HepG2 (cell line): ENCODE data around the gene FNDC3B. TPM values are rescaled to one million over a fixed set of nuclear protein-coding genes. Genes with fewer than 3 reads are reported as not detected.
A peak's percentile ranks its signal among the peaks of the same experiment; 100 is the strongest.

Experiments used
- ATAC-seq: fragments of 200-7000 bp; cut with Tn5 transposase; 3 replicates; pipeline ENCODE4 v1.9.1; 2020; ENCODE audit warnings: mild to moderate bottlenecking, moderate library complexity
- BruUV-seq: library from RNA; stranded (reverse); fragments of 400-500 nt; replicated peaks from 2 replicates; lab custom pipeline; 2021; lab: Mats Ljungman, UMichigan
- CTCF ChIA-PET: fragments of 300-600 bp; formaldehyde crosslinking; extraction: SDS; loops from one replicate; lab custom pipeline; 2021; ENCODE audit warnings: low total read pairs, inconsistent platforms, low intra/inter-chr PET ratio; lab: Yijun Ruan, JAX
- POLR2A ChIA-PET: fragments of 350-600 bp; sonication (Branson Sonifier 250); formaldehyde crosslinking; loops from one replicate; lab custom pipeline; 2020; ENCODE audit warnings: antibody characterized with exemption, inconsistent platforms; lab: Yijun Ruan, JAX
- DNase-seq: peaks from one replicate; pipeline ENCODE4 v3.0.0-alpha.2; 2015; ENCODE audit warnings: low spot score
- FAIRE-seq: peaks from 3 replicates; lab custom pipeline; 2011; peaks lifted over from hg19 to GRCh38; lab: Jason Lieb, UNC
- H2AFZ ChIP-seq: one replicate; pipeline ENCODE4 v1.6.1; 2011; ENCODE audit warnings: low read length, inconsistent platforms
- H3K27ac ChIP-seq: fragments of 300-600 bp; 3 replicates; pipeline ENCODE4 v1.8.0; 2011; ENCODE audit warnings: mixed run types, mild to moderate bottlenecking, mixed read lengths, low read length, inconsistent platforms; ENCODE audit not compliant: insufficient read depth; ENCODE audit errors: extremely low read length
- H3K27me3 ChIP-seq, 2 experiments: fragments of 200-600 bp in 1 of 2; 2 replicates in 1 of 2; 3 replicates in 1 of 2; pipeline versions ENCODE4 v1.6.0 to v1.8.0; 2011; ENCODE audit warnings: low read length in 2 of 2, mild to moderate bottlenecking in 2 of 2, moderate library complexity in 2 of 2, inconsistent platforms in 1 of 2; ENCODE audit not compliant: insufficient read depth in 2 of 2, control insufficient read depth in 1 of 2
- H3K36me3 ChIP-seq, 2 experiments: fragments of 200-600 bp in 1 of 2; replicated peaks in 1 of 2; 2 replicates in 1 of 2; 3 replicates in 1 of 2; pipeline versions ENCODE4 v1.5.1 to v1.8.0; 2011; ENCODE audit warnings: low read length in 2 of 2, inconsistent platforms in 1 of 2; ENCODE audit not compliant: insufficient read depth in 2 of 2, control insufficient read depth in 1 of 2
- H3K4me1 ChIP-seq: 2 replicates; pipeline ENCODE4 v1.5.1; 2012; ENCODE audit warnings: low read length, inconsistent platforms; ENCODE audit not compliant: insufficient read depth
- H3K4me2 ChIP-seq: 2 replicates; pipeline ENCODE4 v1.6.0; 2011; ENCODE audit warnings: low read depth, low read length, inconsistent platforms
- H3K4me3 ChIP-seq, 3 experiments: fragments of 200-600 bp in 1 of 3; sonication (generic), shearing (Covaris generic) in 1 of 3; replicated peaks in 1 of 3; 2 replicates each; pipeline ENCODE4 v1.5.1; 2011 to 2016; ENCODE audit warnings: low read length in 3 of 3, inconsistent platforms in 2 of 3, low read depth in 2 of 3, mild to moderate bottlenecking in 2 of 3, control low read depth in 1 of 3, mixed read lengths in 1 of 3; ENCODE audit not compliant: insufficient read depth in 1 of 3
- H3K79me2 ChIP-seq: one replicate; pipeline ENCODE4 v1.6.1; 2011; ENCODE audit warnings: low read length, inconsistent platforms; ENCODE audit not compliant: insufficient read depth
- H3K9ac ChIP-seq: 2 replicates; pipeline ENCODE4 v1.6.0; 2011; ENCODE audit warnings: mild to moderate bottlenecking, low read depth, low read length, inconsistent platforms; ENCODE audit not compliant: insufficient read depth
- H3K9me3 ChIP-seq: 2 replicates; pipeline ENCODE4 v1.5.1; 2012; ENCODE audit warnings: mild to moderate bottlenecking, low read length
- H4K20me1 ChIP-seq: 2 replicates; pipeline ENCODE4 v1.6.0; 2011; ENCODE audit warnings: inconsistent platforms, mild to moderate bottlenecking, low read length, moderate library complexity; ENCODE audit not compliant: insufficient read depth
- AGO2 ChIP-seq: fragments of 200-400 bp; formaldehyde crosslinking; optimal IDR thresholded peaks from 2 replicates; pipeline ENCODE3; 2017; ENCODE audit warnings: mild to moderate bottlenecking, low read depth, low read length, moderate library complexity
- BORCS8-MEF2B ChIP-seq: sonication (generic); formaldehyde crosslinking; IDR thresholded peaks from 2 replicates; pipeline ENCODE4 v1.8.0; 2022; ENCODE audit warnings: mild to moderate bottlenecking, missing genetic modification reagents
- CREM ChIP-seq, 2 experiments: sonication (generic) in 1 of 2; formaldehyde crosslinking in 1 of 2; IDR thresholded peaks; 2 replicates each; pipeline versions ENCODE4 v1.4.0 to v1.6.1; 2016 to 2020; ENCODE audit warnings: antibody characterized with exemption in 1 of 2, mild to moderate bottlenecking in 1 of 2, missing genetic modification reagents in 1 of 2
- FOXP1 ChIP-seq, 2 experiments: fragments of 450-650 bp in 1 of 2; IDR thresholded peaks; 2 replicates each; pipeline ENCODE4 v1.6.1; 2017 to 2018; ENCODE audit warnings: antibody characterized with exemption in 1 of 2
- KDM5A ChIP-seq: fragments of 200-600 bp; sonication (generic); IDR thresholded peaks from 2 replicates; pipeline ENCODE4 v1.7.0; 2018; ENCODE audit warnings: antibody characterized with exemption, mild to moderate bottlenecking, low read length, borderline replicate concordance
- LCORL ChIP-seq, 2 experiments: fragments of 450-650 bp in 1 of 2; sonication (generic) in 1 of 2; formaldehyde crosslinking in 1 of 2; IDR thresholded peaks; 2 replicates each; pipeline versions ENCODE4 v1.5.0 to v1.6.1; 2017 to 2020; ENCODE audit warnings: antibody characterized with exemption in 1 of 2, missing genetic modification reagents in 1 of 2
- POLR2AphosphoS5 ChIP-seq: IDR thresholded peaks from 2 replicates; pipeline ENCODE4 v1.6.1; 2012; ENCODE audit warnings: low read depth, low read length
- RBM22 ChIP-seq: fragments of 200-400 bp; formaldehyde crosslinking; optimal IDR thresholded peaks from 2 replicates; pipeline ENCODE3; 2017; ENCODE audit warnings: mild to moderate bottlenecking, low read length, moderate library complexity
- SOX13 ChIP-seq, 3 experiments: fragments of 450-650 bp in 1 of 3; sonication (generic) in 1 of 3; formaldehyde crosslinking in 1 of 3; IDR thresholded peaks in 2 of 3; conservative IDR thresholded peaks in 1 of 3; 2 replicates each; pipeline versions ENCODE4 v1.5.0 to v1.6.1; 2016 to 2020; ENCODE audit warnings: antibody characterized with exemption in 1 of 3, mild to moderate bottlenecking in 1 of 3, missing compliant biosample characterization in 1 of 3, missing genetic modification reagents in 1 of 3, moderate library complexity in 1 of 3
- ZNF10 ChIP-seq: sonication (generic); formaldehyde crosslinking; IDR thresholded peaks from 2 replicates; pipeline ENCODE4 v1.4.0; 2020; ENCODE audit warnings: mild to moderate bottlenecking, low read depth, missing genetic modification reagents, borderline replicate concordance
- ZNF180 ChIP-seq: sonication (generic); formaldehyde crosslinking; IDR thresholded peaks from 2 replicates; pipeline ENCODE4 v1.4.0; 2020; ENCODE audit warnings: low read depth, missing genetic modification reagents, borderline replicate concordance
- WGBS: methylation state at CpG from one replicate; pipeline ENCODE4 v1.1.6; 2017; ENCODE audit warnings: low lambda C conversion rate; 5-methylcytosine and 5-hydroxymethylcytosine counted together
- in situ Hi-C: cut with HindIII; loops from 2 replicates; pipeline ENCODE4 v1.10.0; 2017; ENCODE audit warnings: low pct_unique_long_range_greater_than_20kb; ENCODE audit not compliant: extremely low pct_ligation_motif_present
- intact Hi-C: fragments of 100-400 bp; cut with micrococcal nuclease; formaldehyde crosslinking; loops from one replicate; pipeline ENCODE4 v1.10.0; 2022; ENCODE audit not compliant: unreplicated experiment
- polyA plus RNA-seq, 8 experiments: library from polyadenylated mRNA; depleted of rRNA in 3 of 8; stranded (reverse) in 7 of 8; unstranded in 1 of 8; fragments of >200 nt; fragmentation: Illumina TruSeq in 4 of 8; extraction: Trizol in 4 of 8; gene quantifications; 2 replicates each; pipeline versions ENCODE4 v1.2.1 to v1.2.3, GENCODE V29; 2011 to 2016; ENCODE audit warnings: low read depth in 4 of 8, missing spikeins in 1 of 8, mixed read lengths in 1 of 8; ENCODE audit not compliant: insufficient read depth in 1 of 8
- total RNA-seq, 5 experiments: library from RNA; depleted of rRNA; stranded (reverse); fragments of >200 nt; fragmentation: Illumina TruSeq; extraction: Trizol; gene quantifications; 2 replicates each; pipeline ENCODE4 v1.2.3, GENCODE V29; 2016; ENCODE audit warnings: low read depth in 1 of 5
- TF ChIP-seq, protein P1 (sequence below): sonication (generic); formaldehyde crosslinking; IDR thresholded peaks from 2 replicates; pipeline ENCODE4 v1.4.0; 2020; ENCODE audit warnings: missing genetic modification reagents
- TF ChIP-seq, protein P2 (sequence below): sonication (generic); formaldehyde crosslinking; IDR thresholded peaks from 2 replicates; pipeline ENCODE4 v1.4.0; 2020; ENCODE audit warnings: mild to moderate bottlenecking, missing genetic modification reagents

The FNDC3B gene
- total and polyA plus RNA-seq, 2 of the 13 experiments (the other 11 are each of a cell fraction or from before 2014, with no cell fraction given): 74.8 to 103 TPM

DNA sequence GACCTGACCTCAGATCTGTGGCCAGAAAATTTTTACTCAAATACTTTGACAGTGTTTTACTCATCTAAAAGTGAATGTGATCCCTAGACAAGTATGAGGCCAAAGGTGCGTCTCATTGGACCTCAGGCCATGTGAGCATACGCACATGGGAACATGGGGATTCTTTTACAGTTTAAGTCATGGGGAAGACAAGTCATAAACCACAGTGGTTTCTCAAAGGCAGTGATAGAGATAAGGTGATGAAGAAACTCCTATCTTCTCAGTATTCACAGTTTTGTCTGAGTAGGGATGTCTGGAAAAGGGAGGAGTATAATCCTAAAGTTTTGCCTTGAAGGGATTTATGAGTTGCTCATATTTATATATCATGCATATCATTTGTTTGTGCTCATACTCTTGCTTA lies 173.8 kb downstream of the FNDC3B start:
- Histone ChIP-seq H2AFZ (no peak overlapping the region), H3K27me3 (no peaks in the 10 kb centered on the region), H3K4me3 (no peak overlapping the region), H3K9ac (no peak overlapping the region), H3K27ac (peak overlapping the region; percentile 9), H3K4me1 (peaks cover 89% of the 10 kb centered on the region), H4K20me1 (peaks cover 100% of the 10 kb centered on the region), H3K79me2 (peaks cover 99% of the 10 kb centered on the region), H3K36me3 (peaks cover 14 to 48% of the 10 kb centered on the region in 2 experiments), H3K4me2 (no peak overlapping the region), H3K9me3 (no peaks in the 10 kb centered on the region)
- WGBS: 98% methylated on average over 2 of the region's 2 CpGs
- no peak for DNase-seq
- no TSS peak for BruUV-seq
- ChIA-PET POLR2A (no interaction called here), CTCF (no interaction called here)
- no peak for ATAC-seq
- TF ChIP-seq AGO2 (peak; percentile 24), RBM22 (peak; percentile 54), BORCS8-MEF2B (CRISPR knock-in tag) (no peak), POLR2AphosphoS5 (0 out of 2 replicates have a peak, but pooled peaks have one; percentile 13)
- in situ Hi-C loops: no loop called here
- no peak for FAIRE-seq
- intact Hi-C loops: no loop called here

DNA sequence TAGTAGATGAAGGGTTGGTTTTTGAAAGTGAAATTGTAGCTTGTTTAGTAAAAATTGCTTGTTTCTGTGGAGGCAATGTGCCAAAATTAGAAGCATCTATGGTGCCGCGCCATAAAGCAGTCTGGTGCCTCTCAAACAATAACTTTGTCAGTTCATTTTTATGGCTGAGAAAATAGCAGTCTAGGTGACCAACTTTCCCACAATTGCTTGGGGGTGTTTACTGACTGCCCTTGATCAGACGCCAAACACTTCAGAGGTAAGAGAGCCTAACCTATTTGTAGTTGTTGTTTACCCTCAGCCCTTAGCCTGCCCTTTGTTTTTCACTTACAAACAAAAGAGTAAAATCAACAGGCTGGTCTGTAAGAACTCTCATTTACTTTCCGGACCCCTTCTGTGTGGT lies 174.5 kb downstream of the FNDC3B start:
- H3K9ac ChIP-seq: no peak overlapping the region
- TF ChIP-seq LCORL (IDR thresholded peaks at IDR 0.05): no peak
- peak; percentile 37; the same call in 1 of the 2 replicates for TF ChIP-seq LCORL (CRISPR knock-in tag; IDR thresholded peaks at IDR 0.05)
- TF ChIP-seq CREM (IDR thresholded peaks at IDR 0.05): no peak
- no peak for TF ChIP-seq CREM (CRISPR knock-in tag; IDR thresholded peaks at IDR 0.05)
- TF ChIP-seq ZNF10 (CRISPR knock-in tag): no peak
- TF ChIP-seq FOXP1 (IDR thresholded peaks at IDR 0.05): no peak
- peak; percentile 38; the same call in 1 of the 2 replicates for TF ChIP-seq FOXP1 (CRISPR knock-in tag; IDR thresholded peaks at IDR 0.05)
- TF ChIP-seq, protein P1, sequence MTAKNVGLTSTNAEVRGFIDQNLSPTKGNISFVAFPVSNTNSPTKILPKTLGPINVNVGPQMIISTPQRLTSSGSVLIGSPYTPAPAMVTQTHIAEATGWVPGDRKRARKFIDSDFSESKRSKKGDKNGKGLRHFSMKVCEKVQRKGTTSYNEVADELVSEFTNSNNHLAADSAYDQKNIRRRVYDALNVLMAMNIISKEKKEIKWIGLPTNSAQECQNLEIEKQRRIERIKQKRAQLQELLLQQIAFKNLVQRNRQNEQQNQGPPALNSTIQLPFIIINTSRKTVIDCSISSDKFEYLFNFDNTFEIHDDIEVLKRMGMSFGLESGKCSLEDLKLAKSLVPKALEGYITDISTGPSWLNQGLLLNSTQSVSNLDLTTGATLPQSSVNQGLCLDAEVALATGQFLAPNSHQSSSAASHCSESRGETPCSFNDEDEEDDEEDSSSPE (CRISPR knock-in tag): no peak
- no peak for TF ChIP-seq SOX13 (IDR thresholded peaks at IDR 0.05)
- 0 out of 4 replicates have a peak, but pooled peaks of 1 of the 2 experiments have one; percentile 12 for TF ChIP-seq SOX13 (CRISPR knock-in tag; conservative IDR thresholded peaks at IDR 0.05 in 1 of 2, IDR thresholded peaks at IDR 0.05 in 1 of 2)
- TF ChIP-seq ZNF180 (CRISPR knock-in tag): no peak
- no peak for TF ChIP-seq KDM5A
- TF ChIP-seq, protein P2, sequence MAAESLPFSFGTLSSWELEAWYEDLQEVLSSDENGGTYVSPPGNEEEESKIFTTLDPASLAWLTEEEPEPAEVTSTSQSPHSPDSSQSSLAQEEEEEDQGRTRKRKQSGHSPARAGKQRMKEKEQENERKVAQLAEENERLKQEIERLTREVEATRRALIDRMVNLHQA (CRISPR knock-in tag): no peak
- no TSS peak for BruUV-seq
- H3K4me2 ChIP-seq: no peak overlapping the region
- peaks cover 100% of the 10 kb centered on the region for H4K20me1 ChIP-seq
- H3K79me2 ChIP-seq: peaks cover 99% of the 10 kb centered on the region
- H3K4me3 ChIP-seq: no peak overlapping the region
- intact Hi-C loops (no loop called here), in situ Hi-C loops (no loop called here)
- DNase-seq (no peak), FAIRE-seq (no peak), ATAC-seq (no peak)
- POLR2A ChIA-PET: no interaction called here
- peak overlapping the region; percentile 16 for H3K27ac ChIP-seq
- 87% methylated on average over 4 of the region's 4 CpGs for WGBS
- H3K9me3 ChIP-seq: no peaks in the 10 kb centered on the region
- H3K36me3 ChIP-seq: peaks cover 18 to 51% of the 10 kb centered on the region in 2 experiments
- CTCF ChIA-PET: no interaction called here
- no peak overlapping the region for H2AFZ ChIP-seq
- H3K27me3 ChIP-seq: no peaks in the 10 kb centered on the region
- peaks cover 91% of the 10 kb centered on the region for H3K4me1 ChIP-seq
